Measurements from ENCODE around the gene SAT2.

SAT2 gene

DNA sequence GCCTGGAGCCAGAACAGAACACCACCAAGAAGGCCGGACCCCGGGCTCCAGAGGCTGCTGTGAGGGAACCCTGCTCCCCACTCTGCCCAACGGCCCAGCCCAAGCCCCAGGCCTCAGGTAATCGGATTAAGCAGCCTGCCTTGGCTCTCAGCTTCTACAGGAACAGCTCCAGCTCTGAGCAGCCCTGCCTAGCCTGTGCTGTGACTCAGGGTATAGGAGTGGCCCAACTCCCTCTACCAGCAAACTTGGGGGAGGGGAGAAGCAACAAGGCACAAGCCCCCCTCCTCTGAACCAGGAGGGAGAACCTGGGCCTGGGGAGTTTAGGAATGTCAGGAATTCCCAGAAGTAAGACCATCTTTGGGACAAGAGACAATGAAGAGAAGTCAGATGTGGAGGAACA lies 36.9 kb downstream of the SAT2 start:
- DNase-seq (ENCODE audit: low read depth) = no peak

DNA sequence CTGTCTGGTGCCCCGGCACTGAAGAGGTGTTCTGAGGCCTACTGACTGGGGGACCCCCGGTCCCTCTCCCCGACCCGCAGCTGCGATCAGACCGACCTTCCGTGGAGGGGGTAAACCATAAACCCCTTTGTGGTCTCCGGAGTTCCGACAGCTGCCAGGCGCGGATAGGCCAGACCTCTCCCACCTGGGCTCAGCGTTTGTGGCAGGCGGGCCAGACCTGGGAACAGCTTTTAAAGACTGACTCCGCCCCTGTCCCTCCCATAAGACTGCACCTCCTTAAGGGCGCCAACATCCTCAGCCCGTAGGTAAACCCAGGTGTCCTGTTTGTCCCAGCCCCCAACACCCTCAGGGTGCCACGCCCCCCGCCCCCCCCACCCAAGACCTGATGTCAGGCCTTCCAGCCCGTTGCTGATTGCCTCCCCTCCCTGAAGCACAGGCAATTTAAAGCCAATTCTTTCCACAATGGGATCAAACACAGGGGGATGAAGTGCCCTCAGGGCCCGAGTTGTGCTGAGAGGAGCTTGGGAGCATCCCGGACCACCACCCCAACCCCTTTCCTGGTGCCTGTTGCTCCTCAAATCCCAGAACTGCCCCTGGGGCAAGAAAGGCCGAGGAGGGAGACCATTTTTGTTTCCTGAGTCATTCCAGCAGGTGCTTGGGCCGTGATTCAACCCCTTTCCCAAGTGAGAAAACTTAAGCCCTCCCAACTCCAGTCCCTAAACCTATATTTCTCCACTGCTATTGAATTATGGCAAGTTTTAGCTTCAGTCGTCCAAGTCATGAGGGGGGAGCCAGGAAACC lies 37.5 kb downstream of the SAT2 start, which contains the start of gene SOX15:
Gene SOX15 (minus strand): TSS at position 204 of the 801 bp plus-strand sequence. CDS start 418 bp downstream, outside the sequence.
- no peak for DNase-seq (ENCODE audit: low read depth)

DNA sequence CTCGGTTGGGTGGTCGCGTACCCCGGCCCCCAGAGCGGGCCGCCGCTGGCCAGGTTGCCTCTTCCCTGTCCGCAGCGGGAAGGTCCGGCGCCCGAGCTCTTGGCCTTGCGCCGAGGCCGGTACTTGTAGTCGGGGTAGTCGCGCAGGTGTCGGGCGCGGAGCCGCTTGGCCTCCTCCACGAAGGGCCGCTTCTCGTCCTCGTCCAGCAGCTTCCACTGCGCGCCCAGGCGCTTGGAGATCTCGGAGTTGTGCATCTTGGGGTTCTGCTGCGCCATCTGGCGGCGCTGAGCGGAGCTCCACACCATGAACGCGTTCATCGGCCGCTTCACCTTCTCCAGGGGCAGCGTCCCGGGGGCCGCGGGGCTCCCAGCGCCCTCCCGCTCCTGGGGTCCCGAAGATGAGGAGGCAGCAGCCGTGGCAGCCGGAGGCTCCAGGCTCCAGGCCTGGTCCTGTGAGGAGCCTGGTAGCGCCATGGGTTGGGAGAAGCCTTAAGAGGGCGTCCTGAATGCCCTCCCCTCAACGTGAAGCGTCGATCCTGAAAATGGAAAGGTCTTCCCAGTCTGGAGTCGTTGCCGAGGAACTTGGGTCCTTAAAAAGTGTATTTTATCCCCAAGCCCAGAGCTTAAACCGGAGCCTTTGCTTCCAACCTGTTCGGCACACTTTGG lies 38.3 kb downstream of the SAT2 start:
- DNase-seq (ENCODE audit: low read depth) = peak; percentile 84

DNA sequence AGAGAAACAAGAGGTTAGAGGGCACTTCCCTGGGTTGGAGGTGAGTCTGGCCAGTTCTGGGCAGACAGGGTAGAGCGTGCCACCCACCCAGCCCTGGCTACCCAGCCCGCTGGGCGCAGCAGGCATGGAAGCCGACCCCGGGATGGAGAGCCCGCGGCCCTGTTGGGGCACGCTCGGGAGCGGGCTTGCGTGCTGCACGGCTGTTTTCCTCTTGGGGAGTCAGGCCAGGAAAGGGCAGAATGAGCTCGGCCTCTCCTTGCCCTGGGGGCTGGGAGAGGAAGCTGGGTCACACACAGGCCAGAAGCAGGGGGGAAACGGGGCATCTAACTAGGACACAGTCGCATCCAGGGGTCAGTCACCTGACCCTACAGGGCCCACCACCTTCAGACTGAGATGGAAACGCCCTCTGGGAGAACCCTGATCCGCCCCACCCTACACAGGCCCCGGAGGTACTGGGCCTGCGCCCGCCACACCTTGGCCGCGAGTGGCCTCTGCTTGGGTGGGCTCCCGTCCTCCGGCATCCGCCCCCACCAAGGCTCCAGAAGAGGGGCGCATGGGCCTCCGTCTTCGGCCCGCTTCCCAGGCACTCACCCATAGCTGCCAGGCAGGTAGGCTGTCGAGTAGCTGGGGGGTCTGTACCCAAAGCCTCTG lies 38.9 kb downstream of the SAT2 start:
- DNase-seq (ENCODE audit: low read depth) = no peak

DNA sequence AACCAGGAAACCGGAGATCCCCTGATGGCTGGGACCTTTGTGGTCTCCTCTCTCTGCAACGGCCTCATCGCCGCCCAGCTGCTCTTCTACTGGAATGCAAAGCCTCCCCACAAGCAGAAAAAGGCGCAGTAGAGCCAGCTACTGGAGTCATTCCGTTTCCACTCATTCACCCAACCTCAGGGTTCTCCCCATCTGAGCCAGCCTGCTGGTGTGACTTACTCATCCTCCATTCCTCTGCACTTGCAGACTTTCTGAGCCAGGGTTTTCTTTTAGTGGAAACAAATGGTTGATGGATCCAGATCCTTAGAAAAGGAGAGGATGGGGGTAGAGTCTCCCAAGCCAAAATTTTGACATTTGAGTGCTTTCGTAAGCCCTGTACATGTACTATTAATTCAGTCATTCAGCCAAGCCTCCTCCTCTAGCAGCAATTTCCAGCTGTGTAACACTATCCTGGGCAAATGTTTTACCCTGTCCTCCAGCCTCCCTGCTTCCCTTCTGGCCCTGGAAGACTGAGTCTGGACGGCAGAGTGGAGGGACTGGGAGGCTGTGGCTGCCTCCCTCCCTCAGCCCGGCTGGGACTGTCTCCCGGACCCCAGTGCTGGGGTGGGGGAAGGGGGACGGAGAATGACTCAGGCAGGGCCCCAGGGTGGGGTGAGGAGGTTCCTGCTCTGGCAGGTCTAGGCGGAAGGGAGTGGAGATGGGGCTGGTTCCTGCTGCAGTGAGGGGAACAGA lies 40.0 kb downstream of the SAT2 start:
- DNase-seq (ENCODE audit: low read depth) = peak; percentile 95

DNA sequence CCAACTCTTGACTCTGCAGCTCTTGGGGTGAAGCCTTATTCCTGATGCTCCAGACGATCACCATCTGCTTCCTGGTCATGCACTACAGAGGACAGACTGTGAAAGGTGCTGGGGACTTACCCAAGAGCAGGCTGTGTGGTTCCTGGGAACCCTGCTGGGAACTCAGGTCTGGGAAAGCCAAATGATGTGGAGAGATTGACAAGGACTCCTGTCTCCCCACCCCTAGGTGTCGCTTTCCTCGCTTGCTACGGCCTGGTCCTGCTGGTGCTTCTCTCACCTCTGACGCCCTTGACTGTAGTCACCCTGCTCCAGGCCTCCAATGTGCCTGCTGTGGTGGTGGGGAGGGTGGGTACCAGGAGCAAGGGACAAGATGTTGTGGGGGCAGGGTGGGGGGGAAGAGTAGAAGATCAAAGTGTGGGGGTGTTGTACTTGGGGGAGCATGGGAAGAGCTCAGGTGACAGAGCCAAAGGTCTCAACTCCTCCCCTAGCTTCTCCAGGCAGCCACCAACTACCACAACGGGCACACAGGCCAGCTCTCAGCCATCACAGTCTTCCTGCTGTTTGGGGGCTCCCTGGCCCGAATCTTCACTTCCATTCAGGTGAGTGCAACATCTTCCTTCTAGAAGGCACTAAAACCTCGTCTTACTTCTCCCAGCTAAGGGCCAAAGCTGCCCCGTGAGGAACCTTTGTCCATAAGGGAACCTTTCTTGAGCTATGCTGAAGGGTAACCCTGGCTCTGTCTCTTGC lies 40.8 kb downstream of the SAT2 start:
- DNase-seq (ENCODE audit: low read depth) = no peak

DNA sequence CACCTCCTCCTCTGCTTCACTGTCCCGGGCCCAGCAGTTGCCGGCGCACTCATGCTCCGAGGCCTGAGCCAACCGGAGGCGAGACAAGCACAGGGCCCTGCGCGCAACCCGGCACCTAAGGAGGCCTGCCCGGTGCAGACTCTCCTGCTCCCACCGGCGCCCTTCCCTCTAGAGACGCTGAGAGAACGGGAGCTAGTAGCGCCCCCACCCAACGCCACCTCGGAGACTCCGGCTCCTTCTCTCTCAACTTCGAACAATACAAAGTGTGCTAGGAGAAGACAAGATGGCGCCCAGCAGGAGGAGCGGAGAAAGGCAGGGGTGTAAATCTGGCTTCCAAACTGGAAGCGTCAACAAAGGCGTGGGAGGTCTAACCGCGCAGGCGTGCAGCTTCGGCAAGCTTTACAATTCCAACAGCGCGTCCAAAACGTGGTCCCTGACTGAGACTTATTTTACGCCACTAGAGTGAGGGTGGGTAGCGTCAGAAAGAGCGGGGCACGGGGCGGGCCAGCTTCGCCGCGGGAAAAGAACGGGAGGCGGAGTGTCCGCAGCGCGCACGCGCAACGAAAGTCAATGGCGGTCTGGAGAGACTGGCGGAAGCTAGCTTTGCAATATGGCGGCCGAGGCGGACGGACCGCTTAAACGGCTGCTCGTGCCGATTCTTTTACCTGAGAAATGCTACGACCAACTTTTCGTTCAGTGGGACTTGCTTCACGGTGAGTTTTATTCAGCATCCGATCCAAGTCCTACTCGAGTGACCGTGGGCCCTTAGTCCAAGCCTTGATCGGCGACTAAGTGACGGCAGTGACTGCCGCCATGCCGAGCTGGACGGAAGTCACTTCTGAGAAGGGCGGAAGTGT lies 44.1 kb downstream of the SAT2 start, which contains the start of gene MPDU1:
Gene MPDU1 (plus strand): TSS at position 600 of the 857 bp plus-strand sequence. CDS start 11 bp downstream, at position 611.
- peak; percentile 97 for DNase-seq (ENCODE audit: low read depth)

DNA sequence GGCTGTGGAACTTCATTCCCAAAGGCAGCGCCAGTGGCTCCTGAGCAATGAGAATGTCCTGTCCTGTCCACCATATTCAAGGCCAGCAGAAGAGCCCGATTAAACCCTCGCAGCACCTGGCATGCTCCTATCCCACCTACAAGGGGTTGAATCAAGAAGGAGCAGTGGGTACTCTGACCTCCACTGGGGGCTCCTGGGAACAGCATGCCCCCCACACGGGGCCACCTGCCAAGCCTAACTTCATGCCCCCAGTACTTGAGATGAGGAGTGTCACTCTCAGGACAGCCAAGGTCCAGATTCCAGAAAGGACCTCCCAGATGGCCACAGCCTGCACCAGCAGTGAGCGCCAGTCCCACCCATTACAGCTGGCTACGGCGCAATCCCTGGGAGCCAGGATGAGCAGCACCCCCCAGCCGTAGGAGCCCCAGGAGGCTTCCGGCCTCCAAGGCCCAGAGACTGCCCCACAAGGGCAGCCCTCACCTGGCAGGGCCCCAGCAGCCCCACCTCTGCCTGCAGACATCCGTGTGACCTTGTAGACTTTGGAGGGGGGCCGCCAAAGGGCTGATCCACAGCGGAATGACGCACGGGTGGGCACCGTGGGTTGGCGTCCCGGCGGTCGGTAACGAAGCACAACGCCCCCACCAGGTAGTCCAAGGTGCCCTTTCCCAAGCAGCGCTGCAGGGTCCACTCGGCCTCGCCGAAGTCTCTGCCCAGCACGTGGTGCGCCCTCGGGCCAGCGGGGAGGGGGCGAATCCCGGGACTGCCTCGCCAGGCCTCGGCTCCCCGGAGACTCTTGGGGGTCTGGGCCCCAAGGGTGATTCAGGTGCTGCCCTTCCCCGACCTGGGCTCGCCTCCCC lies 45.0 kb downstream of the SAT2 start:
- DNase-seq (ENCODE audit: low read depth) = no peak

DNA sequence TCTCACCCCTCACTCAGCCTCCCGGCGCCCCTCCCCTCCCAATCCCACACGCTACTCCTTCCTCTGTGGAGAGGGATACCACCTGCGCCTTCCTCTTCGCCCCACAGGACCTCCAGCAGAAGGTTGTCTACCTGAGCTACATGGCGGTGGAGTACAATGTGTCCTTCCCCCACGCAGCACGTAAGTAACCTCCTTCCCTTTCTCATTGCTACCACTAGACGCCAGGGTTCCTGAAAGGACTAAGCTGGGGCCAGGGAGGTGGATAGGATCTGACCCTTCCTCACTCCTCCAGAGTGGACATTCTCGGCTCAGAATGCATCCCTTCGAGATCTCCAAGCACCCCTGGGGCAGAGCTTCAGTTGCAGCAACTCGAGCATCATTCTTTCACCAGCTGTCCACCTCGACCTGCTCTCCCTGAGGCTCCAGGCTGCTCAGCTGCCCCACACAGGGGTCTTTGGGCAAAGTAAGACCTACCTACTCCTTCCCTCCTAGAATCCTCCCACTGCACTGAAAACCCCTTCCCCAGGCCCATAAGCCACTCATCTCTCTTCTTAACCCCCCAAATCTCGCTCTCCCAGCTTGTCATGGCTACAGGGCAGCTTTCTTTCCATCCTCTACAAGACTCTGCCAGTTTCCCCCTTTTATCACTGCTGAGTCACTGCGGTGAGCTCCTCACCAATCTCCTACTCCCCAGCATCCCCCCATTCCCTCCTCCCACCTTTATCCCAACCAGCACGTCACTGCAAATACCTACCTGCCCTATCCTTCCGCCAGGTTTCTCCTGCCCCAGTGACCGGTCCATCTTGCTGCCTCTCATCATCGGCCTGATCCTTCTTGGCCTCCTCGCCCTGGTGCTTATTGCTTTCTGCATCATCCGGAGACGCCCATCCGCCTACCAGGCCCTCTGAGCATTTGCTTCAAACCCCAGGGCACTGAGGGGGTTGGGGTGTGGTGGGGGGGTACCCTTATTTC lies 46.7 kb downstream of the SAT2 start:
- no peak for DNase-seq (ENCODE audit: low read depth)

DNA sequence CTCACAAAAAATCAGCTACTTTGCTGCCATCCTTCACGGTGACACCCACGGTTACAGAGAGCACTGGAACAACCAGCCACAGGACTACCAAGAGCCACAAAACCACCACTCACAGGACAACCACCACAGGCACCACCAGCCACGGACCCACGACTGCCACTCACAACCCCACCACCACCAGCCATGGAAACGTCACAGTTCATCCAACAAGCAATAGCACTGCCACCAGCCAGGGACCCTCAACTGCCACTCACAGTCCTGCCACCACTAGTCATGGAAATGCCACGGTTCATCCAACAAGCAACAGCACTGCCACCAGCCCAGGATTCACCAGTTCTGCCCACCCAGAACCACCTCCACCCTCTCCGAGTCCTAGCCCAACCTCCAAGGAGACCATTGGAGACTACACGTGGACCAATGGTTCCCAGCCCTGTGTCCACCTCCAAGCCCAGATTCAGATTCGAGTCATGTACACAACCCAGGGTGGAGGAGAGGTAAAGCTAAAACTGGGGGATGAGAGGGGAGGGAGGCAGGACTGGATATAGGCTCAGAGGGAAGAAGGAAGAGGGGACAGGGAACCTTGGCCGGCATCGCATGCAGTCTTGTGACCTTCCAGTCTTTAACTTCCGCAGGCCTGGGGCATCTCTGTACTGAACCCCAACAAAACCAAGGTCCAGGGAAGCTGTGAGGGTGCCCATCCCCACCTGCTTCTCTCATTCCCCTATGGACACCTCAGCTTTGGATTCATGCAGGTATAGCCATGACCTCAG lies 47.6 kb downstream of the SAT2 start:
- DNase-seq (ENCODE audit: low read depth) = no peak

- DNase-seq (ENCODE audit: low read depth) = peak; percentile 91
Measured at GRCh38 chr17:7579001-7579833, 48.4 kb downstream of the SAT2 start, which contains the start of gene CD68. Gene CD68, plus strand, starts transcription at chr17:7579638. Its CDS starts 40 bp downstream, at chr17:7579678.

DNA sequence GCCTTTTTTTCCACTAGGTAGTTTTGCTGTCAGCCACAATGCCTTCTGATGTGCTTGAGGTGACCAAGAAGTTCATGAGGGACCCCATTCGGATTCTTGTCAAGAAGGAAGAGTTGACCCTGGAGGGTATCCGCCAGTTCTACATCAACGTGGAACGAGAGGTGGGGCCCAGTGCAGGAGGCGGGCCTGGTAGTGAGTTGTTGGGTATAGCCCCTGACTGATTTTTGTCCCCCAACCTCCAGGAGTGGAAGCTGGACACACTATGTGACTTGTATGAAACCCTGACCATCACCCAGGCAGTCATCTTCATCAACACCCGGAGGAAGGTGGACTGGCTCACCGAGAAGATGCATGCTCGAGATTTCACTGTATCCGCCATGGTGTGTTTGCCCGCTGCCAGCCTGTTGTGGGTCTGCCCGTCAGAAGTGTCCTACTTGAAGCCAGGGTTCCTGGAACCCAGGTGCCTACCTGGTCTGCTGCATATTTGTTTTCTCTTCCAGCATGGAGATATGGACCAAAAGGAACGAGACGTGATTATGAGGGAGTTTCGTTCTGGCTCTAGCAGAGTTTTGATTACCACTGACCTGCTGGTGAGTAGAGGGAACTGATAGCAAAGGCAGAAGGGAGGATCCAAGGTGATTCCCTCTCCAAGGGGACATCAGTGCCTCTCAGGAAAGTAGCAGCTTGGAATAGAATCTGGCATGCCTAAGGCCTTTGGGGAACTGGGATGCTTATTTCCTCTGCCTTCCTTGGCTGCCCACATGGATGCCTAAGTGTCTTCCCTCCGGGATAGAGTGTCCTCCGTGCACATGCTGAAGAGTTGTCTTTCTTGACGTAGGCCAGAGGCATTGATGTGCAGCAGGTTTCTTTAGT lies 50.1 kb downstream of the SAT2 start:
- no peak for DNase-seq (ENCODE audit: low read depth)

DNA sequence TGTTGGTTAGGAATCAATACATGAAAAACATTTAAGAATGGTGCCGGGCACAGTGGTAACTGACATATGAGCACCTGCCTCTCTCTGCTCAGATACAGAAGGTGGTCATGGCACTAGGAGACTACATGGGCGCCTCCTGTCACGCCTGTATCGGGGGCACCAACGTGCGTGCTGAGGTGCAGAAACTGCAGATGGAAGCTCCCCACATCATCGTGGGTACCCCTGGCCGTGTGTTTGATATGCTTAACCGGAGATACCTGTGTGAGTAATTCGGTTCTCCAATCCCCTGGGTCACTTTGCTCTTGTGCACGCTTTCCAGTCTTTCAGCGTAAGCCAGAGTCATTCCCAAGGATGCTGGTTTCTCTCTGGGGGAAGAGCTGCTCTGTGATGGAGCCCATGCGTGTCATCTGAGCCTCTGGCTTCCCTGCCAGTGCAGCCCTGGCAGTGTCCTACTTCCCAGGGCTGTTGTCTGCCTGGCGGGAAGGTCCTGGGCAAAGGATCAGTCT lies 51.1 kb downstream of the SAT2 start:
- DNase-seq (ENCODE audit: low read depth) = no peak

Data from fibroblast of gingiva (primary cell).